ENCODE measurements around the gene ERBB3.

ERBB3 gene

DNA sequence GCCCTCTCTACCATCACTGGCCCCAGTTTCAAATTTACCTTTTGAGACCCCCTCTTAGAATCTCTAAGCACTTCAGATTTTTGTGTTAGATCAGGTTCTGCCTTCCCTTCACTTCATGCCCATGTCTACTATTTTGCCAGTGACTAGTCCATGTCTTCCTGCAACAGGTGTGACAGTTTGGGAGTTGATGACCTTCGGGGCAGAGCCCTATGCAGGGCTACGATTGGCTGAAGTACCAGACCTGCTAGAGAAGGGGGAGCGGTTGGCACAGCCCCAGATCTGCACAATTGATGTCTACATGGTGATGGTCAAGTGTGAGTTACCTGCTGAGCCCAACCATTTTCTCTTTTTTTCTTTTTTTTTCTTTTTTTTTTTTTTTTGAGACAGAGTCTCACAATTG, 18.6 kb downstream of the ERBB3 start:
- Histone ChIP-seq H3K4me3 (ENCODE audit: insufficient read depth, low read length, poor library complexity, severe bottlenecking) (no peak overlapping the region), H4K20me1 (ENCODE audit: low read depth, low read length) (no peaks in the 10 kb centered on the region), H3K36me3 (ENCODE audit: low read length) (no peaks in the 10 kb centered on the region), H3K9me2 (replicated peaks; ENCODE audit: insufficient read depth, low read length) (no peaks in the 10 kb centered on the region), H3K79me2 (ENCODE audit: insufficient read depth, low read length) (no peaks in the 10 kb centered on the region), H2AFZ (ENCODE audit: low read depth, low read length, severe bottlenecking) (no peak overlapping the region), H3K27ac (ENCODE audit: low read depth, low read length) (no peak overlapping the region), H3K4me2 (ENCODE audit: low read depth, low read length, poor library complexity, severe bottlenecking) (no peak overlapping the region), H3K27me3 (ENCODE audit: low read length) (no peaks in the 10 kb centered on the region), H3F3A (ENCODE audit: insufficient read depth) (peaks cover 8% of the 10 kb centered on the region; the same call in 1 of the 2 replicates), H3K9ac (ENCODE audit: low read length) (no peak overlapping the region), H3K9me3 (ENCODE audit: insufficient read depth, low read length) (no peaks in the 10 kb centered on the region)
- TF ChIP-seq EZH2phosphoT487 (conservative IDR thresholded peaks at IDR 0.05; ENCODE audit: low read length): no peak
- TF ChIP-seq, protein P1, sequence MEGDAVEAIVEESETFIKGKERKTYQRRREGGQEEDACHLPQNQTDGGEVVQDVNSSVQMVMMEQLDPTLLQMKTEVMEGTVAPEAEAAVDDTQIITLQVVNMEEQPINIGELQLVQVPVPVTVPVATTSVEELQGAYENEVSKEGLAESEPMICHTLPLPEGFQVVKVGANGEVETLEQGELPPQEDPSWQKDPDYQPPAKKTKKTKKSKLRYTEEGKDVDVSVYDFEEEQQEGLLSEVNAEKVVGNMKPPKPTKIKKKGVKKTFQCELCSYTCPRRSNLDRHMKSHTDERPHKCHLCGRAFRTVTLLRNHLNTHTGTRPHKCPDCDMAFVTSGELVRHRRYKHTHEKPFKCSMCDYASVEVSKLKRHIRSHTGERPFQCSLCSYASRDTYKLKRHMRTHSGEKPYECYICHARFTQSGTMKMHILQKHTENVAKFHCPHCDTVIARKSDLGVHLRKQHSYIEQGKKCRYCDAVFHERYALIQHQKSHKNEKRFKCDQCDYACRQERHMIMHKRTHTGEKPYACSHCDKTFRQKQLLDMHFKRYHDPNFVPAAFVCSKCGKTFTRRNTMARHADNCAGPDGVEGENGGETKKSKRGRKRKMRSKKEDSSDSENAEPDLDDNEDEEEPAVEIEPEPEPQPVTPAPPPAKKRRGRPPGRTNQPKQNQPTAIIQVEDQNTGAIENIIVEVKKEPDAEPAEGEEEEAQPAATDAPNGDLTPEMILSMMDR (IDR thresholded peaks at IDR 0.05; ENCODE audit: insufficient read depth, low read length, poor library complexity, severe bottlenecking): no peak

DNA sequence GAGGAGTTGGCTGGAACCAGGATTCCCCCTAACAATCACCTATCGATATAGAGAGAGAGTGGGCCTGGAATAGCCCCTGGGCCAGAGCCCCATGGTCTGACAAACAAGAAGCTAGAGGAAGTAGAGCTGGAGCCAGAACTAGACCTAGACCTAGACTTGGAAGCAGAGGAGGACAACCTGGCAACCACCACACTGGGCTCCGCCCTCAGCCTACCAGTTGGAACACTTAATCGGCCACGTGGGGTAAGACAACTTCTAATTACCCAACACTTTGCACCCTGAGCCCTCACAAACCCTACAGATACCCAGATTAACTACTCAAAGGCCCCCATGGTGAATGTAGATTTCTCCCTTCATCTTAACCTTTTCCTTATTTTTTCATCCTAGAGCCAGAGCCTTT, 19.8 kb downstream of the ERBB3 start:
- no peaks in the 10 kb centered on the region for H4K20me1 ChIP-seq (ENCODE audit: low read depth, low read length)
- no peak overlapping the region for H2AFZ ChIP-seq (ENCODE audit: low read depth, low read length, severe bottlenecking)
- peaks cover 10% of the 10 kb centered on the region; the same call in 1 of the 2 replicates for H3F3A ChIP-seq (ENCODE audit: insufficient read depth)
- H3K9me3 ChIP-seq (ENCODE audit: insufficient read depth, low read length): no peaks in the 10 kb centered on the region
- TF ChIP-seq, protein P1 (IDR thresholded peaks at IDR 0.05; ENCODE audit: insufficient read depth, low read length, poor library complexity, severe bottlenecking): no peak
- no peak for TF ChIP-seq EZH2phosphoT487 (conservative IDR thresholded peaks at IDR 0.05; ENCODE audit: low read length)
- no peaks in the 10 kb centered on the region for H3K9me2 ChIP-seq (replicated peaks; ENCODE audit: insufficient read depth, low read length)
- no peak overlapping the region for H3K4me2 ChIP-seq (ENCODE audit: low read depth, low read length, poor library complexity, severe bottlenecking)
- no peaks in the 10 kb centered on the region for H3K36me3 ChIP-seq (ENCODE audit: low read length)
- H3K79me2 ChIP-seq (ENCODE audit: insufficient read depth, low read length): peaks cover 5% of the 10 kb centered on the region
- no peak overlapping the region for H3K9ac ChIP-seq (ENCODE audit: low read length)
- no peak overlapping the region for H3K4me3 ChIP-seq (ENCODE audit: insufficient read depth, low read length, poor library complexity, severe bottlenecking)
- H3K27me3 ChIP-seq (ENCODE audit: low read length): no peaks in the 10 kb centered on the region
- H3K27ac ChIP-seq (ENCODE audit: low read depth, low read length): no peak overlapping the region

DNA sequence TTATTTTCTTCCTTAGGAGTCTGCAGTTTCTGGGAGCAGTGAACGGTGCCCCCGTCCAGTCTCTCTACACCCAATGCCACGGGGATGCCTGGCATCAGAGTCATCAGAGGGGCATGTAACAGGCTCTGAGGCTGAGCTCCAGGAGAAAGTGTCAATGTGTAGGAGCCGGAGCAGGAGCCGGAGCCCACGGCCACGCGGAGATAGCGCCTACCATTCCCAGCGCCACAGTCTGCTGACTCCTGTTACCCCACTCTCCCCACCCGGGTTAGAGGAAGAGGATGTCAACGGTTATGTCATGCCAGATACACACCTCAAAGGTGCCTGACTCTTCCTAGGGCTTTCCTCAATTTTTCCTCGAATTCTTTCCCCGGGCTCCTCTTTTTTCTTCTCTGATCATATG, 21.1 kb downstream of the ERBB3 start:
- Histone ChIP-seq H3K27me3 (ENCODE audit: low read length) (no peaks in the 10 kb centered on the region), H3K9ac (ENCODE audit: low read length) (no peak overlapping the region), H3K27ac (ENCODE audit: low read depth, low read length) (no peak overlapping the region), H3K79me2 (ENCODE audit: insufficient read depth, low read length) (peaks cover 17% of the 10 kb centered on the region), H4K20me1 (ENCODE audit: low read depth, low read length) (no peaks in the 10 kb centered on the region), H3K4me3 (ENCODE audit: insufficient read depth, low read length, poor library complexity, severe bottlenecking) (no peak overlapping the region), H3K9me3 (ENCODE audit: insufficient read depth, low read length) (no peaks in the 10 kb centered on the region), H3F3A (ENCODE audit: insufficient read depth) (peaks cover 10% of the 10 kb centered on the region; the same call in 1 of the 2 replicates), H3K36me3 (ENCODE audit: low read length) (no peaks in the 10 kb centered on the region), H2AFZ (ENCODE audit: low read depth, low read length, severe bottlenecking) (no peak overlapping the region), H3K9me2 (replicated peaks; ENCODE audit: insufficient read depth, low read length) (no peaks in the 10 kb centered on the region), H3K4me2 (ENCODE audit: low read depth, low read length, poor library complexity, severe bottlenecking) (no peak overlapping the region)
- no peak for TF ChIP-seq EZH2phosphoT487 (conservative IDR thresholded peaks at IDR 0.05; ENCODE audit: low read length)
- TF ChIP-seq, protein P1 (IDR thresholded peaks at IDR 0.05; ENCODE audit: insufficient read depth, low read length, poor library complexity, severe bottlenecking): no peak

All from SU-DHL-6 (cell line).